Fibroblast of mammary gland (primary cell): ENCODE measurements around the gene UPF1.

Experiments
- DNase-seq: peaks from one replicate; pipeline ENCODE4 v3.0.0-alpha.2; 2010; ENCODE audit warnings: low read depth
- H3K4me3 ChIP-seq: 2 replicates; pipeline ENCODE4 v1.5.1; 2011; ENCODE audit warnings: low read depth, mild to moderate bottlenecking, low read length, moderate library complexity; ENCODE audit not compliant: control insufficient read depth
- CTCF ChIP-seq: conservative IDR thresholded peaks from 2 replicates; pipeline ENCODE4 v1.5.1; 2011; ENCODE audit warnings: low read depth, low read length, inconsistent platforms; ENCODE audit not compliant: control insufficient read depth, insufficient read depth

Gene UPF1

DNA sequence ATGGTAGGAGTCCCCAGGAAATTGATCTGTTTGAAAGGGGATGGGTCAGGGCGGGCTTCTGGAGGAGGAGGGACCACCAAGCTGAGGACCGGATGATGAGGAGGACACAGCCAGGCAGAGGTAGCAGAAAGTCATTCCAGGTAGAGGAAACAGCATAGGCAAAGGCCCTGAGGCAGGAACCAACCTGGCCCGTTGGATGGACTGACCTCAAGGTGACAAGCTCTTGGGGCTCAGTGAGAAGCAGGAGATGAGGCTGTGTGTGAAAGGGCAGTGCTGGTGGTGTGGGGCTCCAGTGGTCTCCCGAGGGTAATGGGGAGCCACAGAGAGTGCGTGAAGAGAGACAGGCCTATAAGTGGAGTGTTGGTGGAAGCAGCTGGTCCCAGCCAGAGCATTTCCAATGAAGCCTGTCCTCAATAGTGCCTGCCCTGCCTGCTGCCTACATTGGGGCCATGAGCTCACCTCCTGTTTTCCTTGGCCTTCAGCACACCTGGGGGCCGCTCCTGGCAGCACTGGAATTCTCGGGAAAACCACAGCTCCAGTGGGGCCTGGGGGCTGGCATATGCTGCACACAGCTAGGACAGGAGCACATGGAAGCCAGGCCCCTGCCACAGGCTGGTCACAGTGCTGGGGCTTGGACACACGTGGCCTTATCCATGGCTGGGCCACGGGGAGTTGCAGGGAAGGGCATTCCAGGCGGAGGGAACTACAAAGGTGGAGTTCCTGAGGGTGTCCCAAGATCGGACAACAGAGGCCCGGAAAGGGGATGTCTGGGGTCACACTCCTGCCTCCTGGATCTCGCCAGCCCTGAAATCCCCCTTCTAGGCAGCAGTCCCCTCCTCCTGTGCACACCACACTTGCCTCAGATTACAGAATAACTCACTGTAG lies 38.4 kb upstream of the UPF1 start:
- no peak overlapping the region for H3K4me3 ChIP-seq
- no peak for TF ChIP-seq CTCF
- no peak for DNase-seq

GRCh38 chr19:18794029-18794313 lies 37.8 kb upstream of the UPF1 start:
- no peak for DNase-seq
- no peak for TF ChIP-seq CTCF
- H3K4me3 ChIP-seq, result no peak overlapping the region

GRCh38 chr19:18794692-18795091 lies 37.1 kb upstream of the UPF1 start:
- DNase-seq, result no peak
- no peak overlapping the region for H3K4me3 ChIP-seq
- no peak for TF ChIP-seq CTCF

DNA sequence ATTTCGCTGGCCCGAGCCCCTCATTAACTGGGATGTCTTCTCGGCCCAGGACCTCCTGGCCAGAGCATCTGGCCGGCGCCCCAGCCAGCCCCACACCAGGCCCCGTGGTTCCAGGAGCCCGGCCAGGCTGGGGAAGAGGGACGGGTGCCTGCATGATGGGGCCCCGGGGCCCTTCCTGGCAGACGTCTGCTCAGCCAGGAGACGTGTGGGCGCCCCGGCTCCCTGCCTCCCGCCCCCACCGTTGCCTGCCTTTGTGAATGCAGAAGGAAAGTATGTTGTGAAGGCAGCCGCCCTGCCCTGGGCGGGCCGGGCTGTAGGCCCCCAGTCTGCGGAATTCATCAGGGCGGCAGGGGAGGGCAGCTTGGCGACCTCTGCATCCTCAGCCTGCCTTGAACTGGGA lies 36.2 kb upstream of the UPF1 start:
- TF ChIP-seq CTCF, result no peak
- no peak overlapping the region for H3K4me3 ChIP-seq
- no peak for DNase-seq

DNA sequence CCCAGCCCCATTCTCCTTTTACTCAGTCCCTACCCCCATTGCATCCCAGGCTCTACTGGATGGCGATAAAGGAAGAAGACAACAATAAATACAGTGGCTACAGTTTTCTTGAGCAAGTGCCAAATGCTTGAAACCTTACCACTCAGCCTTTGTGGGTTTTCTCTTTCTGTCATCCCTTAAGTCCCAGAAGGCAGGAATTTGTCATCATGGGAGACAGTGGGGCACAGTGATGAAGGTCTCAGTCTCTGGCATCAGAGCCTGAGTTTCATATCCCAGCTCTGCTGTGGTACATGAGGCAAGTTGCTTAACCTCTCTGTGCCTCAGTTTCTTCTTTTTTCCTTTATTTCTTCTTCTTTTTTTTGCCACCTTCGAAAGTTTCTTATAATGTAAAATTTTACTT lies 35.5 kb upstream of the UPF1 start:
- H3K4me3 ChIP-seq, result no peak overlapping the region
- no peak for DNase-seq
- no peak for TF ChIP-seq CTCF

DNA sequence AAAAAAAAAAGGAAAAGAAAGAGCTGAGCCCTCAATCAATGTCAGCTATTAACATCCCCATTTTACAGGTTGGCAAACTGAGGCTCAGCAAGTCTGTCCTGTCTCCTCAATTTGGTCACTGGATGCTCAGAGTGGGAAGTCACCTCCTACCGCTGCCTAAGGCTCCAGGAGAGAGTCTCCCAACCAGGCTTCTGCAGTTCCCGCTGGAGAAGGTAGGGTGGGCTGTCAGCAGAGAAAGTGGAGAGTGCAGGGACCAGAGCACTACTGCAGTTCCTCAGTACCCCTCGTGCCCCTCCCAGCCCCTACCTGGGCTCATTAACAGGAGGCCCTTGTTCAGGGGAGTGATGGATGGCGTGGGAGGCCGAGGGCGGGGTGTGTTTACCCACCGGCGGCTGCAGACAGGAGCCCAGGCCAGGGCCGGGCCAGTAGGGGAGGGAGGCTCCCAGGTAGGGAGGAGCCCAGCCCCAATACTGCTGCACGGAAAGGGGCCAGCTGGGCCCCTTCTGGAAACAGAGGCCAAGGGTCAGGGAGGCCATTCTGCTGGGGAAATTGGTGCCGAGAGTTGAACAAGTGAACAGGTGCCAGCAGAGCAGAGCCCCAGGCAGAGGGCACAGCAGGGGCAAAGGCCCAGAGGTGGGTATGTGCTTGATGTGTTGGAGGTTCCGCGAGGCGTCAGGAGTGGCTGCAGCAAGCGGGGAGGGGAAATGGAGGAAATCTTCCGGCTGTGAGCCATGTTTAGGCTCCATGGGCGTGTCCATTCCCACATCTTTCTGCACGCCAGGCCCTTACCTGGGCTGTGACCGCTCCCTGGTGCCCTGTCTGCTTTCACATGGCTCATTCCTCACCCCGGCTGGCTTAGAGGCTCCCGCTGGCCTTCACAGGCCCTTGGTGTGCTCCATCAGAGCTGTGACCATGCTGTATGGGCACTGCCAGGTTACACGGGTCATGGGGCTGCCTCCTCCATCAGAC lies 33.1 kb upstream of the UPF1 start:
- DNase-seq, result no peak
- H3K4me3 ChIP-seq, result no peak overlapping the region
- no peak for TF ChIP-seq CTCF
